HEK293 (cell line): ENCODE data around the gene GIT1.
A peak's percentile ranks its signal among the peaks of the same experiment; 100 is the strongest.

Experiments used
- EGR2 ChIP-seq: fragments of 450-650 bp; formaldehyde crosslinking; IDR thresholded peaks from 2 replicates; pipeline ENCODE4 v1.5.1; 2016; ENCODE audit warnings: low read depth, missing biosample characterization, missing genetic modification characterization
- GLIS1 ChIP-seq: fragments of 450-650 bp; formaldehyde crosslinking; IDR thresholded peaks from 2 replicates; pipeline ENCODE4 v1.5.1; 2016; ENCODE audit warnings: missing biosample characterization, missing genetic modification characterization
- GLIS2 ChIP-seq: fragments of 450-650 bp; formaldehyde crosslinking; IDR thresholded peaks from 2 replicates; pipeline ENCODE4 v1.5.1; 2016; ENCODE audit warnings: missing biosample characterization, missing genetic modification characterization
- KLF1 ChIP-seq: fragments of 450-650 bp; formaldehyde crosslinking; IDR thresholded peaks from 2 replicates; pipeline ENCODE4 v1.5.1; 2016; ENCODE audit warnings: missing biosample characterization, missing genetic modification characterization
- KLF7 ChIP-seq: fragments of 450-650 bp; formaldehyde crosslinking; IDR thresholded peaks from 2 replicates; pipeline ENCODE4 v1.5.1; 2016; ENCODE audit warnings: missing biosample characterization, missing genetic modification characterization, borderline replicate concordance
- PATZ1 ChIP-seq: fragments of 450-650 bp; formaldehyde crosslinking; IDR thresholded peaks from 2 replicates; pipeline ENCODE4 v1.5.1; 2016; ENCODE audit warnings: missing biosample characterization, missing genetic modification characterization
- PRDM10 ChIP-seq: fragments of 450-650 bp; formaldehyde crosslinking; IDR thresholded peaks from 2 replicates; pipeline ENCODE4 v1.5.1; 2016; ENCODE audit warnings: missing biosample characterization, missing genetic modification characterization
- REST ChIP-seq: fragments of 450-650 bp; formaldehyde crosslinking; IDR thresholded peaks from 2 replicates; pipeline ENCODE4 v1.5.1; 2016; ENCODE audit warnings: missing biosample characterization, missing genetic modification characterization
- SP2 ChIP-seq: fragments of 450-650 bp; formaldehyde crosslinking; IDR thresholded peaks from 2 replicates; pipeline ENCODE4 v1.5.1; 2016; ENCODE audit warnings: missing biosample characterization, missing genetic modification characterization
- SP3 ChIP-seq: fragments of 450-650 bp; formaldehyde crosslinking; IDR thresholded peaks from 2 replicates; pipeline ENCODE4 v1.5.1; 2016; ENCODE audit warnings: missing biosample characterization, missing genetic modification characterization
- SP7 ChIP-seq: fragments of 450-650 bp; formaldehyde crosslinking; IDR thresholded peaks from 2 replicates; pipeline ENCODE4 v1.5.1; 2016; ENCODE audit warnings: missing biosample characterization, missing genetic modification characterization
- WT1 ChIP-seq: fragments of 450-650 bp; formaldehyde crosslinking; IDR thresholded peaks from 2 replicates; pipeline ENCODE4 v1.5.1; 2016; ENCODE audit warnings: missing biosample characterization, missing genetic modification characterization
- ZBTB11 ChIP-seq: fragments of 450-650 bp; formaldehyde crosslinking; conservative IDR thresholded peaks from 2 replicates; pipeline ENCODE4 v1.5.1; 2016; ENCODE audit warnings: low read depth, missing biosample characterization, missing genetic modification characterization
- ZBTB26 ChIP-seq: fragments of 450-650 bp; formaldehyde crosslinking; optimal IDR thresholded peaks from 2 replicates; pipeline ENCODE3; 2016; ENCODE audit warnings: missing biosample characterization, mild to moderate bottlenecking, missing genetic modification characterization
- ZBTB49 ChIP-seq: fragments of 450-650 bp; formaldehyde crosslinking; IDR thresholded peaks from 2 replicates; pipeline ENCODE4 v1.5.1; 2016; ENCODE audit warnings: missing biosample characterization, missing genetic modification characterization, low read depth
- ZBTB8A ChIP-seq: fragments of 450-650 bp; formaldehyde crosslinking; IDR thresholded peaks from 2 replicates; pipeline ENCODE4 v1.5.1; 2016; ENCODE audit warnings: missing biosample characterization, missing genetic modification characterization
- ZEB2 ChIP-seq: fragments of 450-650 bp; formaldehyde crosslinking; IDR thresholded peaks from 2 replicates; pipeline ENCODE4 v1.5.1; 2016; ENCODE audit warnings: missing biosample characterization, missing genetic modification characterization
- ZNF341 ChIP-seq: fragments of 450-650 bp; formaldehyde crosslinking; IDR thresholded peaks from 2 replicates; pipeline ENCODE4; 2016; ENCODE audit warnings: low read depth, missing biosample characterization, missing genetic modification characterization
- ZNF350 ChIP-seq: fragments of 450-650 bp; formaldehyde crosslinking; IDR thresholded peaks from 2 replicates; pipeline ENCODE4 v1.5.0; 2017; ENCODE audit warnings: missing biosample characterization, mild to moderate bottlenecking, missing genetic modification characterization
- ZNF423 ChIP-seq: fragments of 450-650 bp; formaldehyde crosslinking; IDR thresholded peaks from 2 replicates; pipeline ENCODE4 v1.5.1; 2016; ENCODE audit warnings: missing biosample characterization, missing genetic modification characterization
- ZNF561 ChIP-seq: fragments of 450-650 bp; IDR thresholded peaks from 2 replicates; pipeline ENCODE4 v1.5.1; 2018; ENCODE audit warnings: missing biosample characterization, missing genetic modification characterization, borderline replicate concordance

The GIT1 gene

GRCh38 chr17:29593591-29594518, 4.4 kb upstream of the GIT1 start (continued):
- TF ChIP-seq ZBTB11 (tag by site-specific recombination): peak; percentile 28
- 0 out of 2 replicates have a peak, but pooled peaks have one; percentile 12 for TF ChIP-seq PRDM10
- TF ChIP-seq ZEB2 (tag by site-specific recombination): 0 out of 2 replicates have a peak, but pooled peaks have one; percentile 30
- TF ChIP-seq GLIS1: peak; percentile 65
- no peak for TF ChIP-seq ZBTB49 (tag by site-specific recombination)
- TF ChIP-seq ZNF341: peak; percentile 95
- peak; percentile 37; the same call in 1 of the 2 replicates for TF ChIP-seq ZNF561 (tag by site-specific recombination)
- TF ChIP-seq SP3 (tag by site-specific recombination): peak; percentile 75
- TF ChIP-seq ZBTB8A: peak; percentile 73
- TF ChIP-seq EGR2 (tag by site-specific recombination): peak; percentile 96
- peak; percentile 99 for TF ChIP-seq REST
- peak; percentile 58 for TF ChIP-seq GLIS2 (tag by site-specific recombination)
- TF ChIP-seq KLF1 (tag by site-specific recombination): peak; percentile 73
- peak; percentile 56; the same call in 1 of the 2 replicates for TF ChIP-seq KLF7 (tag by site-specific recombination)
- TF ChIP-seq SP7 (tag by site-specific recombination): no peak
- TF ChIP-seq ZNF350 (tag by site-specific recombination): no peak
- TF ChIP-seq WT1: peak; percentile 61
- TF ChIP-seq PATZ1 (tag by site-specific recombination): peak; percentile 88
- 0 out of 2 replicates have a peak, but pooled peaks have one; percentile 23 for TF ChIP-seq ZNF423
- peak; percentile 33 for TF ChIP-seq ZBTB26 (tag by site-specific recombination)
- peak; percentile 57 for TF ChIP-seq SP2 (tag by site-specific recombination)
